Stimulated activated CD4-positive, alpha-beta T cell treated with anti-CD3 and anti-CD28 coated beads, Interleukin-4, amount 100 ng/mL, for 24 hours (primary cell): ENCODE measurements around the gene ST7L.

Experiments
- DNase-seq: peaks from one replicate; pipeline ENCODE4 v3.0.0-alpha.2; 2020

ST7L gene

GRCh38 chr1:112614460-112615065 is 4.4 kb downstream of the ST7L start:
- DNase-seq = no peak

DNA sequence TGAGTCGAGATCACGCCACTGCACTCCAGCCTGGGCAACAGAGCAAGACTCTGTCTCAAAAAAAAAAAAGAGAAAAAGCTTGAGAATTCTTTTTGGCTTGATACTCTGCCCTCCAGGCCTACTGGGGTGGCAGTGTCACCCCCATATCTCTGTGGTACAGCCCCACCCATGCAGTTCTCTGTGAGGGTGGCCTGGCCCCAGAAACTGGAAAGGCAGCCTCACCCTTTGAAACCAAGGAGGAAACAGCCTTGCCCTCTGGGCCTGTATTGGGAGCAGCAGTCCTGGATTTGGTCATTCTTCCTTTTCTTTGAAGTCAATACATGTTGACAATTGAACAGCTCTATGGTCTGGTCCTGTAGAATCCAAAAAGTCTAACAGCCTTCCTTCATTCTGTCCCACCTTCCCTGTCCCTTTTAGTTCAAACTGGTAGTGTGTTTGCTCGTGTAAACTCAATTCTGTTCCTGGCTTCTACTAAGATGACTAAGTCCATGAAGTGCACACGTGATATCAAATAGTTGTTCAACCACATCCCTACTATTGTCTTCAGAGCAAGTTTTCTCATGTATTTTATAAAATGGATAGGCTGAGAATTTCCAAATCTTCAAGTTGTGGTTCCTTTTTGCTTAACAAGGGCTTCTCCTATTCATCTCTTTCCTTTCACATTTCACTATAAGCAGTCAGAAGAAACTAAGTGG is 13.2 kb downstream of the ST7L start:
- DNase-seq = no peak

DNA sequence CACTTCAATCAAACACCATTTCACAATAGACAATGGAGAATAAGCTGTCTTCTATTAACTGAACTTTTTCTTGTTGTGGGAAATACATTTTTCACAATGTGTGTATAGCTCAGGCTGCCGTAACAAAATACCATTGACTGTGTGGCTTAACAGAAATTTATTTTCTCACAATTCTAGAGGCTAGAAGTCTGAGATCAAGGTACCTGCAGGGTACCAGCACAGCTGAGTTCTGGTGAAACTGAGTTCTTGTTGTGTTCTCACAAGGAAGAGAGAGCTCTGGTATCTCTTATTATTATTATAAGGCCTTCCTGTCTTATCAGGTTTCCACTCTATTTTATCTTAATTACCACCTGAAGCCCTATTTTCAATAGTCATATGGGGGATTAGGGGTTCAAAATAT is 15.4 kb downstream of the ST7L start:
- DNase-seq = no peak

- DNase-seq = no peak
Observed at GRCh38 chr1:112603012-112603411, 15.9 kb downstream of the ST7L start.

DNA sequence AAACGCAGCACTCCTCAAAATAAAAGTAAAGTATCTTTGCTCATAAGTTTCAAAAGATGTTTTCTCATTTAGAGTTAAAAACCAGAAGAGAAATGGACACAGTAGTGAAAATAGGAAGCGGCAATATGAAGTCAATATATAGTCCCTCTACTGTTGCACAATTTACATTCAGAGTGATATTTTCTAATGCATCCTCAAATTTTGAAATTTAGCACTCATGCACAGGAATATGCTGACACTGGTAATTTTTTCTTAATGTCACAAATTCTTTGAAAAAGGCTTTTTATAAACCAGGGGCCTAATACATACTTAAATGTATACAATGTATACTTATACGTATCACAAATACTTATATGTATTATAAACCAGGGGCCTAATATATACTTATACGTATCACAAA is 19.5 kb downstream of the ST7L start:
- no peak for DNase-seq

- DNase-seq = no peak
Observed at GRCh38 chr1:112594208-112594876, 24.6 kb downstream of the ST7L start.

GRCh38 chr1:112589766-112590165 is 29.2 kb downstream of the ST7L start:
- no peak for DNase-seq

GRCh38 chr1:112583366-112583765 is 35.6 kb downstream of the ST7L start:
- no peak for DNase-seq

DNA sequence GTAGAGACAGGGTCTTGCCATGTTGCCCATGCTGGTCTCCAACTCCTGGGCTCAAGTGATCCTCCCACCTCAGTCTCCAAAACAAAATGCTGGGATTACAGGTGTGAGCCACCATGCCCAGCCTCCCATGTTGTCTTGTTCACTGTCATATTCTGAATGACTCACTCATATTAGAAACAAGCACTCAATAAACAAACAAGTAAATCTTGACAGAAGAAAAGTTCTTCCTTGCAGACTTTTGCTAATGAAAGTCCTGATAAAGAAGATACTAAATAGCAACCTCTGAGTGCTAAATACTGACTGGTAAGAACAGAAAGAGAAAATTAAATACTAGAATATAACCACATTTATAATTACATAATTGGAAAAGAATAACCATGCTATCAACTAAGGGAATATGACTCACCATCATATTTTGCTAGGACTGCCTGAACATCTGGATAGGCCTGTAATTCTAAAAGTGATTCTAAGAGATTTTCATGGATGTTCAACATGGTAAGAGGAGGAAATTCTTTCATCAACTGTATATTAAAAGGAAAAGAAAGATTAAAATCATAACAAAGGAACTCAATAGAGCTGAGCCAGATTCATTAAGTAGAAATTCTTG is 37.3 kb downstream of the ST7L start:
- DNase-seq = no peak

- no peak for DNase-seq
Observed at GRCh38 chr1:112579801-112580510, 39.0 kb downstream of the ST7L start.

DNA sequence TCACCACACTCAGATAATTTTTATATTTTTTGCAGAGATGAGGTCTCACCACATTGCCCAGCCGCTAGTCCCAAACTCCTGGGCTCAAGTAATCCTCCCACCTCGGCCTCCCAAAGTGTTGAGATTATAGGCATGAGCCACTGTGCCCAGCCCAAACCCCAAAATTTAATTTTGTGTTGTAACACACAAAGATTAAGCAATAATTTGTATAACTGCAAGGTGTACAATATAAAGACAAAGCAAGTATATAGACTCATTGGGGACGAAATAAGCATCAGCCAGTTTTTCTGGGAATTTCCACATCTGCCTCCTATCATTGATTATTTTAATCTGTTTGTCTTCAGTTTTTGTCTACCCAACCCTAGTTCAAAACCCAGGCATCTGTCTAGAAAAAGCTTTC is 42.7 kb downstream of the ST7L start:
- DNase-seq = no peak

- no peak for DNase-seq
Observed at GRCh38 chr1:112575154-112575804, 43.7 kb downstream of the ST7L start.

DNA sequence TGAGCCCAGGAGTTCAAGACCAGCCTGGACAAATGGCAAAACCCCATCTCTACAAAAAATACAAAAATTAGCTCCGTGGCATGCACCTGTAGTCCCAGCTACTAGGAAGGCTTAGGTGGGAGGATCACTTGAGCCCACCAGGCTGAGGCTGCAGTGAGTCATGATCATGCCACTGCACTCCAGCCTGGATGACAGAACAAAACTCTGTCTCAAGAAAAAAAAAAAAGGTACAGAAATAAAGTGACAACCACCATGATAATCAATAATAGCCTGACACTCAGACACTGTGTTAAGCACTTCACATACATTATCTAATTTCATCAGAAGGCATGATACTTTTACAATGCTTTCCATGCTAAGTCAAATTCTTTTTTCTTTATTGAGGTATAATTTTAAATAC is 53.1 kb downstream of the ST7L start:
- no peak for DNase-seq

GRCh38 chr1:112564081-112564480 is 54.9 kb downstream of the ST7L start:
- DNase-seq = no peak

DNA sequence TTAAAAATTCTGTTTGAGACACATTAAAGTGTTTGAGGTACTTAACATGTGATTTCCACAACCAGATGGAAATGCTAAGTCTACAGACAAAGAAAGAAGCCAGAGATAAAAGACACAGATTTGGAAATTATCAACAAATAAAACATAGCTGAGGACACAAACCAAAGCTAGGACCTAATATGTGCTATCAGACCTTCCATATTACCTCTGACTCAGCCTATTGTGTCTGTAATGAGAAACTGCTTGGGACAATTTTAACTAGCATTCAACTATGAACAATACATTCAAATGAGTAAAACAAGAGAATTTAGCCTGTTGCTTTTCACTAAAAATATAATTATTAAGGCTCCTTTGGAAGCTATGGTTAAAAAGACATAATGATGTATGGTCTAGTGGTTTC is 55.6 kb downstream of the ST7L start:
- DNase-seq = no peak

DNA sequence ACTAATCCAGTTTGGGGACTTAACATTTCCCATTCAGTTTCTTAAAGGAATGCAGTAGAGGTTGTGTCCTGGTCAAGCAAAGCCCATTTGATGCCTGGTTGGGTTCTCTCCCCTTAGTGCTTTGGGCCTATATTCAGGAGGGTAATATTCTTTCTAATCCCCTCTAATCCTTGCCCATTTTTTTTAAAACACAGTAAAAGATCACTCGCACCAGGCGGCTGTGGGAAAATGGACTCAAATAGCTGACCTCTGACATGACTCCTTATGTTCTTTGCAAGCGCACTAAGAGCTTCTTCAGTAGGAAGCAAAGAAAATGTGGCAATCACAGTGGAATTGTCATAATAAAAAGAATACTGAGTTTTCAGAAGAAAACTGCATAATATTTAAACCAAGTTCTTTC is 60.3 kb downstream of the ST7L start:
- no peak for DNase-seq

DNA sequence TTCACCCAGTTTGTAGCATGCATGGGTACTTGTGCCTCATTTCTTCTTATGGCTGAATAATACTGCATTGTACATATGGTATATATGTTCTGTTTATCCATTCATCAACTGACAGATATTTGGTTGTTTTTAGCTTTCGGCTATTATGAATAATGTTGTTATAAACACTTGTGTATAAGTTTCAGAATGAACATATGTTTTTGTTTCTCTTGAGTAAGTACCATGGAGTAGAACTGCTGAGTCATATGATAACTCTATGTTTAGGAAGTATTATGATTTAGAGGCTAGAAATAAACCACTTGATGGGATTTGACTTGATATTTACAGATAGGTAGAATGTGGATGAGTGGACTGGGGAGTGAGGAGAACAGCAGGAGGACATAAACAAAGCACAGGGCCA is 61.6 kb downstream of the ST7L start:
- DNase-seq = no peak

DNA sequence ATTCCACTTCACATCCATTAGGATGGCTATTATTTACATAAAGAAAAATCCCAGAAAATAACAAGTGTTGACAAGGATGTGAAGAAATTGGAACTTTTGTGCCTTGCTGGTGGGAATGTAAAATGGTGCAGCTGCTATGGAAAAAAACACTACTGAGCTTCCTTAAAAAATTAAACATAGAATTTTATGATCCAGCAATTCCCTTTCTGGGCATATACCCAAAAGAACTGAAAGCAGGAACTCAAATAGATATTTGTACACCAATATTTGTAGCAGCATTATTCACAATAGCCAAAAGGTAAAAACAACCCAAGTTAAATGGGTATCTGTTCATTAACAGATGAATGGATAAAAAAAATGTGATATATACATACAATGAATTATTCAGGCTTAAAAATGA is 64.5 kb downstream of the ST7L start:
- DNase-seq = no peak

DNA sequence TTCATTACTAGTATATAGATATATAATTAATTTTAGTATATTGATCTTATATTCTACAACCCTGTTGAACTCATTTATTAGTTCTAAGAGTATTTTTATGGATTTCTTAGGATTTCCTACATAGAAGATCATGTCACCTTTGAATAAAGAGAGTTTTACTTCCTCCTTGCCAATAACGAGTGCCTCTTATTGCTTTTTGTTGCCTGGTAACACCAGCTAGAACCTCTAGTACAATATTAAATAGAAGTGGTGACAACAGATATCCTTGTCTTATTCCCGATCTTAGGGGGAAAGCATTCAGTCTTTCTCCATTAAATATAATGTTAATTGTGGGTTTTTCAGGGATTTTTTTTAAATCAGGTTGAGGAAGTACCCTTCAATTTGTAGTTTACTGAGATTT is 69.4 kb downstream of the ST7L start:
- no peak for DNase-seq

DNA sequence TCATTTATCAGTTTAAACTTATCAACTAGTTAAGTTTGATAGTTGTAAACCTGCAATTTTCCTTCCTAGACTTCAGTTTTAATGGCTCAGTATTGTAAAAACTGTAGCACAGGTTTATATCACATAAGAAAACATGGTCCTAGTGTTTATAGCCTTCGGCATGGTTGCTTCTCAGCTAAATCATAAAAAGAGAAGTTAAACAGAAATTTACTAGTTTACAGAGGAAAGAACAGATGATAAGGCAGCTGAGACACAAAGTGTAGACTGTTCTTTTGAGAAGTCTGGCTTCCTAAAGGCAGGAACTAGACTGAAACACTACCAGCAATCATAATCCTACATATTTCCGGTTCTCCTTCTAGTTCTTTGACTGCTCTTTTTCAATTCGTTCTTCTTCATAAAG is 70.4 kb downstream of the ST7L start:
- no peak for DNase-seq

DNA sequence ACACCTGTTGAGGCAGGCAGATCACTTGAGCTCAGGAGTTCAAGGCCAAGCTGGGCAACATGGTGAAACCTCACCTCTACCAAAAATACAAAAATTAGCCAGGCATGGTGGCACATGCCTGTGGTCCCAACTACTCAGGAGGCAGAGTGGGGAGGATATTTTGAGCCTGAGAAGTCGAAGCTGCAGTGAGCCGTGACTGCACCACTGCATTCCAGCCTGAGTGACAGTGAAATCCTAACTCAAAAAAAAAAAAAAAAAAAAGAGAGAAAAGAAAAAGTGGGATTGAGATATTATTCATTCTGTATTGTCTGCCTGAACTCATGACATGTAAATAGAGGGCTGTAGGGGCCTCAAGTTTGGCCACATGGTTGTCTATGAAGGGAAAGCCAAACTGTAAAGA is 72.9 kb downstream of the ST7L start:
- DNase-seq = no peak

- DNase-seq = no peak
Observed at GRCh38 chr1:112544751-112545150, 74.2 kb downstream of the ST7L start.
